ENCODE data around the gene TMPRSS11E.
A peak's percentile ranks its signal among the peaks of the same experiment; 100 is the strongest.
"Not testable (repeated sequence)": the region's sequence is repeated elsewhere in the genome, so short reads cannot be mapped to it uniquely, and the experiment has no call there.

The TMPRSS11E gene

GRCh38 chr4:68462691-68463090, 15.4 kb downstream of the TMPRSS11E start:
- no peak for DNase-seq

DNA sequence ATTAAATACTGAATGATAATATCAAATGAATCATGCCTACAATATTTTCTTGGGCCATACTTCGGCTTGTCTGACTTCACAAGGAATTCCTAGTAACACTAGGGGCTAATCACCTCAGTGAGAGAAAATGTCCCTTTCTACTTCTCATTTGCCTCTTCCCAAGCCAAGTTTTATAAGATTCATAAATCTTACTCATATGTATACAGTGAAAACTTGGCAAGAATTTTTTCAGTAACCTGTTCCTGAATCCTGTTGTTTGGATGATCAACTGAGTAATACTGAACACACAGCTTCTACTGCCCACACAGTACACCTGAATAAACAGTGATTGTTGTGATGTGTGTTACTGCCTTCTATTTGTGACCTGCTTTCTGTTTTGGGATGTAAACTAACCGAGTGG, 16.5 kb downstream of the TMPRSS11E start:
- no peak for DNase-seq

DNA sequence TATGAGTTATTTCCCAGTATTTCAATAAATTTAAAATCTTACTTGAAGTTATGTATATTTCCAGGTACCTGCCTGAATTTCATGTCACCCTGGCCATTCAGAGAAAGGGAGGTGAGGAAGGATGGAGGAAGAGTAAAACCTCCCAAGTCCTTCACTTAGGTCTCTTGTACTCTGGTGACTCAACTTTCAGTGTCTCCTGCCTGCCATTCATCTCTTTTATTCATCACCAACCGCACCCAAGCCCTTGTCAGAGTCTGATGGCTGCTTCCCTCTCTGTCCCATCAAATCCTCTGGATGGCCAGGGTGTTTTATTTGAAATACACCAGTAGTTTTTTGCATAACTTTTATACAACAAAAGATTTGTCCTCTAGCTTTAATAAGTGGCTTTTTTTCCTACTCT, 17.8 kb downstream of the TMPRSS11E start:
- no peak for DNase-seq

DNA sequence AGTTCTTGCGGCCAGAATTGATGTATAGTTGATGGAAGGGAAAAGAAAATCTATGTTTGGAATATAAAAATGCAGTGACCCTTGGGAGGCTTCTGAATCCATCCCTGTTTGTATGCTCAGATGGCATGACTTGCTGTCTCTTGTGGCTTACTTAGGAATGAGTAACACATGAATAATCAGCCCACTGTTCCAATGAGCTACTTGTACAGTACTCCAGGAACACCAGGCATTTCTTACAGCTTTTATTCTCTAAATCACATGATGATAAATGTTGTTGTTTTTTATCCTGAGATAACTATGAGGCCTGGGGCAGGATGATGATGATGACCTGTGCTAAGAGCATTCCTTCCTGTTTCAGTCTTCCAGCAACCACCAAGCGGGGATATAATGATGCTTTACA, 18.9 kb downstream of the TMPRSS11E start:
- no peak for DNase-seq

DNA sequence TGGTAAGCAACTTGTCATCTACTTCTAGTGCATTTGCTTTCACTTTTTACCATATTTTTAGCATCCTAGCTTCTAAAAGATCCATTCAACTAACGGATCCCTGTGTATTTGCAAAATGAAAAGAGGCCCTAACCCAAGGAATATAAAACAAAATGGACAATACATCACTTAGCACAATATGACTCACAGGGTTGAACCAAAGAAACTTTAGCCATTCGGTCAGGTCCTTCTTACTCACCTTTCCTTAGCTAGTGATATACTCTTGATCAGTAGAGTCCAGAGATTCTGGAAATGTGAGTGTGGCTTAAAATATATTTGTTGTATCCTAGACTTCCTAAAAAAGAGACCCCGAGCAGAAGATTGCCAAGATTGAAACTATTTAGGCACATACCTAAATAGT, 19.5 kb downstream of the TMPRSS11E start:
- DNase-seq = no peak

DNA sequence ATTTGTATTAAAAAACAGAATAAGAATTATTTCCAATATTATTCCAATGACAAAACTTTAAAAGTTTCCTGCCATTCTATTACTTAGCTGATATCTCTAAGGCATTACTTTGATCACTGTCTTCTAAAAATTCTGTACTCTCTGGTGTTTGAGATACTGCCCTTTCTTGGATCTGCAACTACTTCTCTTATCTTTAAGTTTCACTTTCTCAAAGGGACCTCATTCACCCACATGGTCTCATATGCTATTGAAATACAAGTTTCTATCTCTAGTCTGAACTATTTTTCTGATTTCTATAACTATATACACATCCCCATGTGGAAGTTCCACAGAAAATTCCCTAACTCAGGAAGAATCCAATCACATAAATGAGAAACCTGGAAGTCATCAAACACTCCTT, 22.2 kb downstream of the TMPRSS11E start:
- no peak for DNase-seq

- no peak for DNase-seq
Observed at GRCh38 chr4:68476191-68476590, 28.9 kb downstream of the TMPRSS11E start.

DNA sequence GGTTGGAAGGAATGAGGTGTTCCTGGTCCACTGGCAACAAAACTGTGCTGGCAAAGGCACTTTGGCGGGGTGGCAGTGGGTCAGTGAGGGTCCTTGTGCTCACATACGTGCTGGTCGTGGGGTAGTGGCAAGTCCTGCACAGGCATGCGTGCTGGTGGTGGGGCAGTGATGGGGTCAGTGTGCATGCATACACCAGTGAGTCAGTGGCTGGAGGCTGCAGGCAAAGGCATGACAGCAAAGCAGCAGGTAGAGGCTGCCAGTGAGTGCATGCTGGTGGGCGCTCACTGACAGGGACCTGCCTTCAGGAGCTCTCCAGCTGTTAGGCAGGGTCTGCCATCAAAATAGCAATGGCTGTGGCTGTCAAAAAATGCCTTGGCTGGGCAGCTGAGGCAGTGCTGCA, 42.1 kb downstream of the TMPRSS11E start:
- DNase-seq = no peak

DNA sequence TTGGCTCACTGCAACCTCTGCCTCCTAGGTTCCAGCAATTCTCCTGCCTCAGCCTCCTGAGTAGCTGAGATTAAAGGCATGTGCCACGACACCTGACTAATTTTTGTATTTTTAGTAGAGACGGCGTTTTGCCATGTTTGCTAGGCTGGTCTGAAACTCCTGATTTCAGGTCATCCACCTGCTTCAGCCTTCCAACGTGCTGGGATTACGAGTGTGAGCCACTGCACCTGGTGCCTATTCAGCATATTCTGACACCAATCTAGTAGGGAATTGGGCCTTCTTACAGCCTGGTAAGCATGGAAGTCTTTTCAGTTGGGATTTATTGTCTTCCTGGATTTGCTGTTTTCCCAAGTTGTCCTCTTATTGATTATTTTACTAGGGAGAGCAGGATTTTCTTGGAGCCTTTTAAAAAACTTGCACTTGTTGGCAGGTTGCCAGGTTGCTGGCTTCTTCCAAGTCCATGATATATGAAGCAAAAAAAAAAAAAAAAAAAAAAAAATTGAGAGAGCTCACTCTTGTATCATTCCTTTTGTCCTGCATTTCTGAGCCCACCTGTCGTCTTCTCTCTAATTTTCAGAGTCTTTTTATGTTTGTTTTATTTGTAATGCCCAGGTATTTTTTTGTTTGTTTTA, 43.7 kb downstream of the TMPRSS11E start:
- DNase-seq = no peak

- DNase-seq = no peak
Observed at GRCh38 chr4:68494688-68495087, 47.4 kb downstream of the TMPRSS11E start.

DNA sequence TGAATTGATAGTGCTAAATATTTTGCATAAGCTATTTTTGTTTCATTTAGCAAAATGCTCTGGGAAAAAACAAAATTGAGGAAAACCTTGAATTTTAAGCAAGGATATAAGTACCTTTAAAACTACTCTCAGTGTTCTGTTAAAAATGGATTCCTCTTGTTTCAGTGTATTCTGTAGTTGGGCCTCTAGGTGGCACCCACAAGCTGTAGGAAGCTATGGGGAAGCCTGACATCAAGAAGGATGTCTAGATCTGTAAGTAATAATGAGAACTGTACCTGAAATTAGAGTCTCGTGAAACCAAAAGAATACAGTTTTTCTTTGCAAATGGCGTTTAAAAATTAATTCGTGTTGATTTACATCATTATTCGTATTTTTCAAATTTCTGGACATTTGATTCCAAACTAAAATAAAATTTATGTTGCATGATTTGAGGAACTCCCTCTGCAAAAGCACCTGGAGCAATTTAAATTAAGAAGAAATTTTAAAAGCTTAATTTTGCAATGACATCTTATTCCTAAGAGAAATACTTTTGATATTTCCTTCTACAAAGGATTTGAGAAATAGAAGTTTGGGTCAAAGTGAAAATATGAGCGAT, 51.2 kb downstream of the TMPRSS11E start:
- DNase-seq = peak; percentile 1

DNA sequence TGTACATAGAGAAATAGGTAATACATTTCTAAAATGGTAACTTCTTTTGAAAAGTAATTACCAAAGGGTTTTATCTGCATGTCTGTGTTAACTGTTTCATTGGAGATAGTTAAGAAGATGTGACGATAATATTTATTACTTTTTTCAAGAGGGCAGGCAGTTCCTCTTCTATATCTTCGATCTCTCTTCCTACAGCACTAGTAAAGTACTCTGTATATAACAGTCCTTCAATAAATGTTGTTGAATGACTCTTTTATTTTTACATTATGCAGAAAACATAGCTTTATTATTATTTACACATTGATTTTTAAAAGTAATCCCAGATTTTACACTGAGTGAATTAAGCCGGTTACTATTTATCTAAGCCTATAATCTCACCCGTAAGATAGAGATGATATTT, 51.8 kb downstream of the TMPRSS11E start:
- DNase-seq = no peak

- DNase-seq = not testable (repeated sequence)
Observed at GRCh38 chr4:68503462-68503861, 56.2 kb downstream of the TMPRSS11E start.

GRCh38 chr4:68504836-68505235, 57.6 kb downstream of the TMPRSS11E start:
- DNase-seq = not testable (repeated sequence)

DNA sequence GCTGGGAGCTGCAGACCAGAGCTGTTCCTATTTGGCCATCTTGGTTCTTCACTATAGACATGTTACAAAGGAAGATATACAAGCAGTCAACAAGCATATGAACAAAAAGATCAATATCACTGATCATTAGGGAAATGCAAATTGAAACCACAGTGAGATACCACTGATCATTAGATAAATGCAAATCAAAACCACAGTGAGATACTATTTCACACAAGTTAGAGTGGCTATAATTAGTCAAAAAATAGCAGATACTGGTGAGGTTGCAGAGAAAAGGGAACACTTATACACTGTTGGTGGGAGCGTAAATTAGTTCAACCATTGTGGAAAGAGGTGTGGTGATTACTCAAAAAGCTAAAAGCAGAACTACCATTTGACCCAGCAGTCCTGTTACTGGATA, 58.2 kb downstream of the TMPRSS11E start:
- DNase-seq = not testable (repeated sequence)

GRCh38 chr4:68518889-68519288, 71.6 kb downstream of the TMPRSS11E start:
- DNase-seq = no peak

- DNase-seq = no peak
Observed at GRCh38 chr4:68520985-68521384, 73.7 kb downstream of the TMPRSS11E start.

GRCh38 chr4:68522232-68522631, 75.0 kb downstream of the TMPRSS11E start:
- DNase-seq = not testable (repeated sequence)

DNA sequence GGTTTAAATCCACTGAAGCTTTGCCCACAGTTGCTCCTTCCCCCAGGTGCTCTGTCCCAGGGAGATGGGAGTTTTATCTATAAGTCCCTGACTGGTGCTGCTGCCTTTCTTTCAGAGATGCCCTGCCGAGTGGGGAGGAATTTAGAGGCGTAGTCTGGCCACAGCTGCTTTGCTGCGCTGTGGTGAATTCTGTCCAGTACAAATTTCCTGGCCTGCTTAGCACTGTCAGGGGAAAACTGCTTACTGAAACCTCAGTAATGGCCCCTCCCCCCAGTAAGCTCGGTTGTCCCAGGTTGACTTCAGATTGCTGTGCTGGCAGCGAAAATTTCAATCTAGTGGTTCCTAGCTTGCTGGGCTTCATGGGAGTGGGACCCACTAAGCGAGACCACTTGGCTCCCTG, 88.7 kb downstream of the TMPRSS11E start:
- no peak for DNase-seq

DNA sequence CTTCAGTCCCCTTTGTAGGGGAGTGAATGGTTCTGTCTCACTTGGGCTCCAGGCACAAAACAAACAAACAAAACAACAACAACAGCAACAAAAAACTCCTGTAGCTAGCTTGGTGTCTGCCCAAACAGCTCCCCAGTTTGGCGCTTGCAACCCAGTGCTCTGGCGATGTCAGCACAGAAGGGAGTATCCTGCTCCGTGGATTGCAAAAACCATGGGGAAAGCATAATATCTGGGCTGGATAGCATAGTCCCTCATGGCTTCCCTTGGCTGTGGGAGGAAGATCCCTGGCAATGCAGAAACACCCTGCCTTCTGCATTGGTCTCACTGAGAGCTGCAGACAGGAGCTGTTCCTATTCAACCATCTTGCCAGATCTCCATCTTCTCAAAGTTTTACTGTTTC, 89.1 kb downstream of the TMPRSS11E start:
- DNase-seq = no peak

- DNase-seq = not testable (repeated sequence)
Observed at GRCh38 chr4:68542742-68543141, 95.5 kb downstream of the TMPRSS11E start.
